NCI-H1436 (cell line): ENCODE data around the gene CFAP58.

ENCODE experiments used
- DNase-seq: peaks from one replicate; lab custom pipeline; 2025; lab: John Stamatoyannopoulos, UW

The CFAP58 gene

DNA sequence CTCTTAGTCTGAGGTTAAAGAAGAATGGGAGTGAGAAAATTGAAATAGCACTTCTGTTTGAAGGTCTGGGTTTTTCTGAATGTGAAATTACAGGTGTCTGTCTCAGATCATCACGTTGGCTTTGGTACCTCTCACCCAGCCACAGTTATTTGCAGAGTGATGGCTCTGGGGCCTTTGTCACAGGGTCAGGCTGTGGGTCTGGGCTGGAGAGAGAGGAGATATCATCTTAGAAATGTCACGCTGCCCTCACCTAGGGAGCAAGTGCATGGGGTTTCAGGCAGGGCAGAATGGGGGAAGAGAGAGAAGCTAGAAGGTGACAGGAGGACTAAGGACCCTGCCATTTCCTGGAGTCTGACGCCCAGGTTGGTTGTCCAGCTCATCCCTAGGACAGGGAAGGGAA, 127.2 kb downstream of the CFAP58 start:
- no peak for DNase-seq

- DNase-seq = no peak
These were observed 129.9 kb downstream of the CFAP58 start for GRCh38 chr10:104483582-104483981.

GRCh38 chr10:104485632-104486031, 132.0 kb downstream of the CFAP58 start:
- DNase-seq = no peak

GRCh38 chr10:104486803-104487202, 133.2 kb downstream of the CFAP58 start:
- DNase-seq = no peak

DNA sequence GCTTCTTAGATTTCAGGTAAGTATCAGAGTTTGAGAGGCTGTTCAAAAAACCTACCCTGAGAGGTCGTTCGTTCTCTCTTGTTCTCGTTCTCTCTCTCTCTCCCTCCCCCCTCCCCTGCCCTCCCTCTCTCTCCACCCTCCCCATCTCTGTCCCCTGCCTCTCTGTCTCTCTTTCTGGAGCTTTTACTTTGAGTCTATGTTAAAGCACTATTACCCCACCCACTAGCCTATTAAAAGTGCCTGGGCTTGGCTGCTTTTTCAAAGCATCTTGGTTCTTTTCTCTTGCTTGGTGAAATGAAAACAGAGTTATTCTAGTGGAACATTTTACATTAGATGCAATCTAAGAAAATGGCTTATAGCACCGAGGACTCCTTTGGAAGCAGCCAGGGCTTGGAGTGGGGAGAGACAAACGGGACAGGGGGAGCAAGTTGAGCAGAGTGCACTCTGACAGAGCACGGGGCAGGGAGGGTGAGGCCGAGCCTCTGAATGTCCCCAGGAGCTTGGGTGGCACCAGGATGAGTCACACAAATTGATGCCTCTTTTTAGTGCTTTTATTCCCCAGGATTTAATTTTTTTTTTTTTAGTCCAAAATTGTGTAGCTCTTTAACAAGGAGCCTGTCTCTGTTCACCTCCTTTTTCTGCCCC, 134.3 kb downstream of the CFAP58 start:
- DNase-seq = no peak

DNA sequence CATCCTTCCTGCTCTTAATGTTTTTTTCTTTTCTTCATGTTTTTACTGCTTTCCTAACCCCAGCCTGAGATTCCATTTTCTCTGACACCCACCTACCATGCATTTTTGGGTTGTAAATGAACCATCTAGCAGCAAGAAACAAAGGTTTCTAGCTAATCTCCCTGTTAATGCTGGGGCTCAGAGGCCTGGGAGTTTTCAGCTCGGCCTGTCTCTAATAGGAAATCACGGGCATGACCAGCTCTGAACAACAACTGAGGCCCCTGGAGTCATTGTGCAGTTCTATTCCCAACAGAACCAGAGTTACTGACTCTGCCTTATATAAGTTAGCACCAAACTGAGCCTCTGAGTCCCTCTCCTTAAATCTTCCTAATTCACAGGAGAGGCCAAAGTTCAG, 134.8 kb downstream of the CFAP58 start:
- DNase-seq = no peak

GRCh38 chr10:104492329-104492940, 138.8 kb downstream of the CFAP58 start:
- DNase-seq = no peak

GRCh38 chr10:104498347-104499081, 144.9 kb downstream of the CFAP58 start:
- no peak for DNase-seq

- DNase-seq = no peak
These were observed 147.8 kb downstream of the CFAP58 start for GRCh38 chr10:104501449-104501848.

- no peak for DNase-seq
These were observed 148.4 kb downstream of the CFAP58 start for GRCh38 chr10:104501864-104502579.

GRCh38 chr10:104502907-104503306, 149.3 kb downstream of the CFAP58 start:
- no peak for DNase-seq
